ENCODE measurements around the gene MSX1. TPM values are rescaled to one million over a fixed set of nuclear protein-coding genes. Genes with fewer than 3 reads are reported as not detected.

MSX1 gene
- total RNA-seq, 6 donors from 2014 or later: 1.1 to 16.8 (median 1.8) TPM; not detected in 1

Other genes starting within 250 kb of the MSX1 start
- 1 to 10 TPM in 1 of 6 donors, under 1 TPM in 2, not detected in 3; 0.61 to 3.1 (median 0.97) TPM for gene CYTL1, start 159.8 kb downstream of the MSX1 start, total RNA-seq
- 1 to 10 TPM in 3 of 6 donors, under 1 TPM in 3; 0.22 to 3.4 (median 1.0) TPM for gene STK32B, start 191.8 kb downstream of the MSX1 start, total RNA-seq

Data from upper lobe of left lung (tissue), 6 donors.